Keratinocyte (primary cell): Measurements from ENCODE around the gene EBF4. TPM values are rescaled to one million over a fixed set of nuclear protein-coding genes. Genes with fewer than 3 reads are reported as not detected.

ENCODE experiments used
- DNase-seq: peaks from one replicate; pipeline ENCODE4 v3.0.0-alpha.2; 2011; ENCODE audit warnings: low read depth, missing footprints, low spot score
- FAIRE-seq: peaks from 2 replicates; lab custom pipeline; 2011; peaks lifted over from hg19 to GRCh38; lab: Jason Lieb, UNC
- H2AFZ ChIP-seq: 2 replicates; pipeline ENCODE4 v1.6.0; 2012; ENCODE audit warnings: low read length, control low read depth, inconsistent platforms; ENCODE audit not compliant: control insufficient read depth
- H3K27ac ChIP-seq: 2 replicates; pipeline ENCODE4 v1.5.1; 2011; ENCODE audit warnings: low read length; ENCODE audit not compliant: control insufficient read depth, insufficient read depth
- H3K27me3 ChIP-seq: 3 replicates; pipeline ENCODE4 v1.6.0; 2011; ENCODE audit warnings: low read length; ENCODE audit not compliant: control insufficient read depth, insufficient read depth; ENCODE audit errors: extremely low read depth
- H3K36me3 ChIP-seq, 2 experiments: 2 replicates in 1 of 2; 3 replicates in 1 of 2; pipeline ENCODE4 v1.5.1; 2011; ENCODE audit warnings: low read length in 2 of 2, mild to moderate bottlenecking in 1 of 2; ENCODE audit not compliant: control insufficient read depth in 2 of 2, insufficient read depth in 2 of 2; ENCODE audit errors: extremely low read depth in 1 of 2
- H3K4me1 ChIP-seq: 3 replicates; pipeline ENCODE4 v1.5.1; 2011; ENCODE audit warnings: low read length; ENCODE audit not compliant: control insufficient read depth, insufficient read depth; ENCODE audit errors: extremely low read depth
- H3K4me2 ChIP-seq: 3 replicates; pipeline ENCODE4 v1.6.0; 2011; ENCODE audit warnings: low read depth, low read length; ENCODE audit not compliant: control insufficient read depth, insufficient read depth; ENCODE audit errors: extremely low read depth
- H3K4me3 ChIP-seq, 3 experiments: fragments of 200-600 bp in 1 of 3; sonication (generic) in 1 of 3; 2 replicates in 2 of 3; 3 replicates in 1 of 3; pipeline ENCODE4 v1.5.1; 2011 to 2016; ENCODE audit warnings: low read length in 3 of 3, mild to moderate bottlenecking in 3 of 3, control low read depth in 2 of 3, inconsistent platforms in 1 of 3, low read depth in 1 of 3, mixed read lengths in 1 of 3, mixed run types in 1 of 3, moderate library complexity in 1 of 3; ENCODE audit not compliant: control insufficient read depth in 2 of 3, insufficient read depth in 2 of 3; ENCODE audit errors: extremely low read depth in 1 of 3
- H3K79me2 ChIP-seq: 2 replicates; pipeline ENCODE4 v1.6.0; 2012; ENCODE audit warnings: low read length; ENCODE audit not compliant: control insufficient read depth, insufficient read depth
- H3K9ac ChIP-seq: 3 replicates; pipeline ENCODE4 v1.6.0; 2011; ENCODE audit warnings: low read length; ENCODE audit not compliant: control insufficient read depth, insufficient read depth; ENCODE audit errors: extremely low read depth
- H3K9me1 ChIP-seq: 3 replicates; pipeline ENCODE4 v1.6.0; 2011; ENCODE audit warnings: low read length; ENCODE audit not compliant: control insufficient read depth, insufficient read depth; ENCODE audit errors: extremely low read depth
- H3K9me3 ChIP-seq: 2 replicates; pipeline ENCODE4 v1.5.1; 2012; ENCODE audit warnings: low read depth, low read length; ENCODE audit not compliant: control insufficient read depth
- H4K20me1 ChIP-seq: 3 replicates; pipeline ENCODE4 v1.6.0; 2011; ENCODE audit warnings: low read length; ENCODE audit not compliant: control insufficient read depth, insufficient read depth; ENCODE audit errors: extremely low read depth
- CTCF ChIP-seq, 3 experiments: IDR thresholded peaks in 1 of 3; conservative IDR thresholded peaks in 1 of 3; optimal IDR thresholded peaks in 1 of 3; 2 replicates in 2 of 3; 3 replicates in 1 of 3; pipeline versions ENCODE3 to v1.5.1; 2011; ENCODE audit warnings: low read length in 3 of 3, mild to moderate bottlenecking in 3 of 3, moderate library complexity in 2 of 3, control low read depth in 1 of 3, inconsistent platforms in 1 of 3; ENCODE audit not compliant: insufficient read depth in 2 of 3; ENCODE audit errors: extremely low read depth in 1 of 3
- EZH2 ChIP-seq: IDR thresholded peaks from one replicate; pipeline ENCODE4 v1.6.1; 2012; ENCODE audit warnings: inconsistent platforms, mild to moderate bottlenecking, low read length, moderate library complexity
- dilution Hi-C: fragments of 300-500 bp; cut with MboI; formaldehyde crosslinking; loops from one replicate; pipeline ENCODE4 v1.7.0; 2020; ENCODE audit warnings: low sequenced_read_pairs; ENCODE audit not compliant: extremely low pct_ligation_motif_present
- polyA plus RNA-seq, 5 experiments: library from polyadenylated mRNA; depleted of rRNA in 3 of 5; stranded (reverse) in 3 of 5; stranded (forward) in 1 of 5; unstranded in 1 of 5; fragments of >200 nt; gene quantifications; 1 replicate in 1 of 5; 2 replicates in 3 of 5; 3 replicates in 1 of 5; pipeline versions ENCODE4 v1.2.1 to v1.2.3, GENCODE V29; 2011 to 2012; ENCODE audit warnings: missing spikeins in 2 of 5, low read depth in 1 of 5, low replicate concordance in 1 of 5

Gene EBF4
- polyA plus RNA-seq, 1 donor (not counting 4 experiments of a cell fraction or from before 2014, with no cell fraction given): not detected

GRCh38 chr20:2748551-2749342, 56.2 kb downstream of the EBF4 start:
- no peaks in the 10 kb centered on the region for H3K36me3 ChIP-seq

GRCh38 chr20:2749343-2749950, 56.9 kb downstream of the EBF4 start:
- DNase-seq (no peak), FAIRE-seq (no peak)
- dilution Hi-C loops: no loop called here
- H3K9ac ChIP-seq: no peak overlapping the region
- no peaks in the 10 kb centered on the region for H3K36me3 ChIP-seq
- H3K27me3 ChIP-seq: peaks cover 74% of the 10 kb centered on the region
- no peaks in the 10 kb centered on the region for H3K9me1 ChIP-seq
- H3K27ac ChIP-seq: no peak overlapping the region
- no peaks in the 10 kb centered on the region for H3K4me1 ChIP-seq
- H3K4me2 ChIP-seq: no peak overlapping the region
- no peak overlapping the region for H3K4me3 ChIP-seq
- no peak overlapping the region for H2AFZ ChIP-seq
- H3K79me2 ChIP-seq: no peaks in the 10 kb centered on the region
- H4K20me1 ChIP-seq: no peaks in the 10 kb centered on the region
- no peak for TF ChIP-seq EZH2
- H3K9me3 ChIP-seq: no peaks in the 10 kb centered on the region

More at GRCh38 chr20:2748551-2749342, 56.2 kb downstream of the EBF4 start:
- no peak overlapping the region for H3K4me2 ChIP-seq
- FAIRE-seq (no peak), DNase-seq (no peak)
- H3K9me1 ChIP-seq: no peaks in the 10 kb centered on the region
- H3K27me3 ChIP-seq: peaks cover 67% of the 10 kb centered on the region
- H3K4me1 ChIP-seq: no peaks in the 10 kb centered on the region
- H3K27ac ChIP-seq: no peak overlapping the region
- TF ChIP-seq CTCF (optimal IDR thresholded peaks at IDR 0.05 in 1 of 3, IDR thresholded peaks at IDR 0.05 in 1 of 3, conservative IDR thresholded peaks at IDR 0.05 in 1 of 3; ENCODE audit: extremely low read depth in 1 of 3, insufficient read depth in 2 of 3, low read length in 3 of 3): no peak
- TF ChIP-seq EZH2: no peak
- dilution Hi-C loops: no loop called here
- H3K79me2 ChIP-seq: no peaks in the 10 kb centered on the region
- H3K9me3 ChIP-seq: no peaks in the 10 kb centered on the region
- H4K20me1 ChIP-seq: no peaks in the 10 kb centered on the region
- no peak overlapping the region for H2AFZ ChIP-seq
- no peak overlapping the region for H3K9ac ChIP-seq
- no peak overlapping the region for H3K4me3 ChIP-seq
